Progenitor cell of endocrine pancreas (in vitro differentiated cells): ENCODE data around the gene COP1. TPM values are rescaled to one million over a fixed set of nuclear protein-coding genes. Genes with fewer than 3 reads are reported as not detected.
"Not testable (repeated sequence)": the region's sequence is repeated elsewhere in the genome, so short reads cannot be mapped to it uniquely, and the experiment has no call there.

Experiments used
- DNase-seq: peaks from one replicate; pipeline ENCODE4 v3.0.0; 2021; ENCODE audit warnings: low spot score; ENCODE audit not compliant: unreplicated experiment
- H3K27ac Mint-ChIP-seq: 2 replicates; pipeline ENCODE4 v1.8.0; 2021; ENCODE audit warnings: mild to moderate bottlenecking, moderate library complexity, mixed read lengths
- H3K27me3 Mint-ChIP-seq: 2 replicates; pipeline ENCODE4 v1.8.0; 2021; ENCODE audit warnings: mixed read lengths
- H3K36me3 Mint-ChIP-seq: 2 replicates; pipeline ENCODE4 v1.8.0; 2022; ENCODE audit warnings: mixed read lengths; ENCODE audit not compliant: insufficient read depth
- H3K4me1 Mint-ChIP-seq: 2 replicates; pipeline ENCODE4 v1.8.0; 2021; ENCODE audit warnings: low read depth, mixed read lengths
- H3K4me3 Mint-ChIP-seq: 2 replicates; pipeline ENCODE4 v1.8.0; 2021; ENCODE audit warnings: low read depth, mild to moderate bottlenecking, moderate library complexity, mixed read lengths
- H3K9me3 Mint-ChIP-seq: 2 replicates; pipeline ENCODE4 v1.8.0; 2021; ENCODE audit warnings: low read depth, mixed read lengths
- CTCF ChIP-seq: fragments of 200-600 bp; sonication (generic); IDR thresholded peaks from one replicate; pipeline ENCODE4 v1.5.0; 2021; ENCODE audit warnings: antibody characterized with exemption, mild to moderate bottlenecking; ENCODE audit not compliant: unreplicated experiment
- total RNA-seq: library from RNA; stranded (reverse); gene quantifications from 2 replicates; pipeline ENCODE4 v1.2.1, GENCODE V29; 2021

The COP1 gene
- total RNA-seq, 1 donor from 2014 or later = 58.1 TPM

GRCh38 chr1:176017722-176018121 lies 189.4 kb downstream of the COP1 start:
- Mint-ChIP-seq H3K36me3 (peaks cover 8% of the 10 kb centered on the region), H3K27me3 (no peaks in the 10 kb centered on the region), H3K9me3 (no peaks in the 10 kb centered on the region), H3K27ac (no peak overlapping the region), H3K4me3 (no peak overlapping the region), H3K4me1 (no peaks in the 10 kb centered on the region)
- TF ChIP-seq CTCF = no peak
- no peak for DNase-seq

DNA sequence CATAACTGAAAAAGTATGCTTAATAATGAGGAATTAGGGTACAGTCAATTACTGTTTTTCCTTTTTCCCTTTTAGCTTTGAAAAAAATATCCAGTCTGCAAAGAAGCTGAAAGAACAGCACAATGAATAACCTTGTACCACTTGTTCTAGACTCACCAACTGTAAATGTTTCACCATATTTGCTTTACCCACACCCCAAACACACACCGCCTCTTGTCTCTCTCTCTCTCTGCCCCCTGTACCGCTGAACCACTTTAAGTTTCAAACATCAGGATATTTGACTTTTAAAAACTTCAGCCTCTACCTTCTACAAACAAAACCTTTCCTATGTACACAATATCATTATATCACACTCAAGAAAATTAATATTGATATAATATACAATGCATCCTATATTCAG lies 197.1 kb downstream of the COP1 start:
- H3K4me1 Mint-ChIP-seq = no peaks in the 10 kb centered on the region
- peaks cover 13% of the 10 kb centered on the region for H3K9me3 Mint-ChIP-seq
- H3K27me3 Mint-ChIP-seq = no peaks in the 10 kb centered on the region
- no peak for TF ChIP-seq CTCF
- H3K36me3 Mint-ChIP-seq = peaks cover 31% of the 10 kb centered on the region
- DNase-seq = no peak
- peak overlapping the region; percentile 13 for H3K27ac Mint-ChIP-seq
- H3K4me3 Mint-ChIP-seq = no peak overlapping the region

- H3K4me3 Mint-ChIP-seq, DNase-seq, H3K4me1 Mint-ChIP-seq, H3K27me3 Mint-ChIP-seq: not testable (repeated sequence)
- Mint-ChIP-seq H3K27ac (peak overlapping the region; percentile 16), H3K36me3 (peaks cover 31% of the 10 kb centered on the region), H3K9me3 (peaks cover 15% of the 10 kb centered on the region)
Observed at GRCh38 chr1:176007756-176008389, 199.2 kb downstream of the COP1 start.

GRCh38 chr1:175994660-175995059 lies 212.4 kb downstream of the COP1 start:
- not testable (repeated sequence) for H3K4me3 Mint-ChIP-seq, H3K27ac Mint-ChIP-seq, H3K27me3 Mint-ChIP-seq, DNase-seq, H3K4me1 Mint-ChIP-seq
- H3K9me3 Mint-ChIP-seq = peaks cover 22% of the 10 kb centered on the region
- H3K36me3 Mint-ChIP-seq = peaks cover 33% of the 10 kb centered on the region

DNA sequence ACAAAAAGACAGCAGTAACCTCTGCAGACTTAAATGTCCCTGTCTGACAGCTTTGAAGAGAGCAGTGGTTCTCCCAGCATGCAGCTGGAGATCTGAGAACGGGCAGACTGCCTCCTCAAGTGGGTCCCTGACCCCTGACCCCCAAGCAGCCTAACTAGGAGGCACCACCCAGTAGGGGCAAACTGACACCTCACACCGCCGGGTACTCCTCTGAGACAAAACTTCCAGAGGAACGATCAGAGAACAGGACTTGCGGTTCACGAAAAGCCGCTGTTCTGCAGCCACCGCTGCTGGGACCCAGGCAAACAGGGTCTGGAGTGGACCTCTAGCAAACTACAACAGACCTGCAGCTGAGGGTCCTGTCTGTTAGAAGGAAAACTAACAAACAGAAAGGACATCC lies 214.3 kb downstream of the COP1 start:
- DNase-seq, H3K27me3 Mint-ChIP-seq, H3K27ac Mint-ChIP-seq, H3K4me1 Mint-ChIP-seq, H3K4me3 Mint-ChIP-seq: not testable (repeated sequence)
- peaks cover 18% of the 10 kb centered on the region for H3K9me3 Mint-ChIP-seq
- peaks cover 31% of the 10 kb centered on the region for H3K36me3 Mint-ChIP-seq

DNA sequence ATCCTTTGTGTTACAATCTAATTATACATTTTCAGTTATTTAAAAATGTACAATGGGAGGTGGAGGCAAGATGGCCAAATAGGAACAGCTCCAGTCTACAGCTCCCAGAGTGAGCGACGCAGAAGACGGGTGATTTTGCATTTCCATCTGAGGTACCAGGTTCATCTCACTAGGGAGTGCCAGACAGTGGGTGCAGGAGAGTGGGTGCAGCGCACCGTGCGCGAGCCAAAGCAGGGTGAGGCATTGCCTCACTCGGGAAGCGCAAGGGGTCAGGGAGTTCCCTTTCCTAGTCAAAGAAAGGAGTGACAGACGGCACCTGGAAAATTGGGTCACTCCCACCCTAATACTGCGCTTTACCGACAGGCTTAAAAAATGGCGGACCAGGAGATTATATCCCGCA lies 214.9 kb downstream of the COP1 start:
- H3K9me3 Mint-ChIP-seq = peaks cover 18% of the 10 kb centered on the region
- H3K27ac Mint-ChIP-seq, H3K27me3 Mint-ChIP-seq, H3K4me3 Mint-ChIP-seq, H3K4me1 Mint-ChIP-seq, DNase-seq: not testable (repeated sequence)
- peaks cover 29% of the 10 kb centered on the region for H3K36me3 Mint-ChIP-seq

- no peak for DNase-seq
- H3K27ac Mint-ChIP-seq = no peak overlapping the region
- peaks cover 54% of the 10 kb centered on the region for H3K36me3 Mint-ChIP-seq
- no peak for TF ChIP-seq CTCF
- H3K27me3 Mint-ChIP-seq = no peaks in the 10 kb centered on the region
- no peak overlapping the region for H3K4me3 Mint-ChIP-seq
- peaks cover 30% of the 10 kb centered on the region for H3K9me3 Mint-ChIP-seq
- H3K4me1 Mint-ChIP-seq = peaks cover 4% of the 10 kb centered on the region
Observed at GRCh38 chr1:175984813-175985212, 222.3 kb downstream of the COP1 start.
